SK-N-SH (cell line): ENCODE data around the gene CBFA2T2. TPM values are rescaled to one million over a fixed set of nuclear protein-coding genes. Genes with fewer than 3 reads are reported as not detected.
A peak's percentile ranks its signal among the peaks of the same experiment; 100 is the strongest.

ENCODE experiments used
- CTCF ChIA-PET: fragments of 300-600, 350-600 bp; formaldehyde crosslinking; extraction: SDS; loops from one replicate; lab custom pipeline; 2021; lab: Yijun Ruan, JAX
- POLR2A ChIA-PET: fragments of 350-600 bp; sonication (Branson Sonifier 250); formaldehyde crosslinking; extraction: SDS; loops from one replicate; lab custom pipeline; 2020; ENCODE audit warnings: antibody characterized with exemption, inconsistent platforms; lab: Yijun Ruan, JAX
- DNase-seq: peaks from one replicate; pipeline ENCODE4 v3.0.0; 2012
- H2AFZ ChIP-seq: fragments of 200-600 bp; sonication (generic); 2 replicates; pipeline ENCODE4 v1.8.1; 2016; ENCODE audit warnings: antibody characterized with exemption, mild to moderate bottlenecking, low read depth
- H3F3A ChIP-seq: fragments of 200-600 bp; sonication (generic); replicated peaks from 2 replicates; pipeline ENCODE3; 2016; ENCODE audit warnings: antibody characterized with exemption, mild to moderate bottlenecking; ENCODE audit not compliant: insufficient read depth
- H3K27ac ChIP-seq, 2 experiments: fragments of 200-500 bp in 1 of 2; fragments of 200-600 bp in 1 of 2; sonication (Bioruptor generic) in 1 of 2; sonication (generic), shearing (Covaris generic) in 1 of 2; 2 replicates each; pipeline versions ENCODE4 v1.5.1 to v1.6.1; 2014 to 2016; ENCODE audit warnings: low read depth in 2 of 2, inconsistent platforms in 1 of 2, low read length in 1 of 2, mild to moderate bottlenecking in 1 of 2, mixed read lengths in 1 of 2
- H3K27me3 ChIP-seq: fragments of 200-600 bp; sonication (generic), shearing (Covaris generic); 2 replicates; pipeline ENCODE4 v1.6.1; 2016; ENCODE audit warnings: mixed run types; ENCODE audit not compliant: insufficient read depth
- H3K36me3 ChIP-seq, 2 experiments: fragments of 200-500 bp in 1 of 2; fragments of 200-600 bp in 1 of 2; sonication (Bioruptor generic) in 1 of 2; sonication (generic) in 1 of 2; replicated peaks in 1 of 2; 2 replicates each; pipeline versions ENCODE3 to v1.5.1; 2014 to 2016; ENCODE audit warnings: low read length in 1 of 2, mild to moderate bottlenecking in 1 of 2; ENCODE audit not compliant: insufficient read depth in 2 of 2, control insufficient read depth in 1 of 2
- H3K4me1 ChIP-seq, 2 experiments: fragments of 200-500 bp in 1 of 2; fragments of 200-600 bp in 1 of 2; sonication (Bioruptor generic) in 1 of 2; sonication (generic), shearing (Covaris generic) in 1 of 2; 2 replicates each; pipeline versions ENCODE4 v1.5.1 to v1.6.1; 2014 to 2016; ENCODE audit warnings: low read depth in 1 of 2, low read length in 1 of 2, mixed run types in 1 of 2; ENCODE audit not compliant: insufficient read depth in 2 of 2, control insufficient read depth in 1 of 2
- H3K4me2 ChIP-seq: fragments of 200-600 bp; sonication (generic), shearing (Covaris generic); 2 replicates; pipeline ENCODE4 v1.6.1; 2017; ENCODE audit warnings: mixed run types
- H3K4me3 ChIP-seq, 2 experiments: fragments of 200-500 bp in 1 of 2; fragments of 200-600 bp in 1 of 2; sonication (Bioruptor generic) in 1 of 2; sonication (generic), shearing (Covaris generic) in 1 of 2; 2 replicates each; pipeline versions ENCODE4 v1.5.1 to v1.8.1; 2014 to 2016; ENCODE audit warnings: low read depth in 2 of 2, inconsistent platforms in 1 of 2, low read length in 1 of 2, mild to moderate bottlenecking in 1 of 2, mixed read lengths in 1 of 2, moderate library complexity in 1 of 2
- H3K79me2 ChIP-seq: fragments of 200-600 bp; sonication (generic); 2 replicates; pipeline ENCODE4 v1.8.1; 2017; ENCODE audit warnings: mild to moderate bottlenecking; ENCODE audit not compliant: insufficient read depth
- H3K9ac ChIP-seq: fragments of 200-600 bp; sonication (generic); 2 replicates; pipeline ENCODE4 v1.6.1; 2017; ENCODE audit warnings: mixed run types
- H3K9me2 ChIP-seq: fragments of 200-600 bp; sonication (generic); 2 replicates; pipeline ENCODE4 v1.6.1; 2017; ENCODE audit warnings: mixed run types
- H3K9me3 ChIP-seq: fragments of 200-600 bp; sonication (generic); 2 replicates; pipeline ENCODE4 v1.6.1; 2017; ENCODE audit warnings: mixed run types, mild to moderate bottlenecking, moderate library complexity
- H4K20me1 ChIP-seq: fragments of 200-600 bp; sonication (generic); 2 replicates; pipeline ENCODE4 v1.6.1; 2017; ENCODE audit warnings: mild to moderate bottlenecking, mixed run types; ENCODE audit not compliant: insufficient read depth
- CHD2 ChIP-seq: fragments of 150-350 bp; IDR thresholded peaks from 2 replicates; pipeline ENCODE4 v1.6.1; 2018; ENCODE audit warnings: low read length; ENCODE audit not compliant: partially characterized antibody
- ELF1 ChIP-seq: IDR thresholded peaks from 2 replicates; pipeline ENCODE4 v1.4.0; 2012
- EP300 ChIP-seq, 2 experiments: IDR thresholded peaks; 2 replicates each; pipeline versions ENCODE4 v1.4.0 to v1.6.1; 2012; ENCODE audit warnings: borderline replicate concordance in 1 of 2, low read depth in 1 of 2, low read length in 1 of 2
- FOSL2 ChIP-seq: IDR thresholded peaks from 2 replicates; pipeline ENCODE4 v1.4.0; 2012; ENCODE audit warnings: low read depth, mild to moderate bottlenecking, moderate library complexity, borderline replicate concordance
- FOXJ3 ChIP-seq: sonication (generic); formaldehyde crosslinking; IDR thresholded peaks from 2 replicates; pipeline ENCODE4 v1.5.1; 2020; ENCODE audit warnings: mild to moderate bottlenecking, missing genetic modification reagents
- FOXM1 ChIP-seq: IDR thresholded peaks from 2 replicates; pipeline ENCODE4 v1.4.0; 2012; ENCODE audit warnings: low read depth, mild to moderate bottlenecking
- GABPA ChIP-seq: IDR thresholded peaks from 2 replicates; pipeline ENCODE4 v1.4.0; 2012; ENCODE audit warnings: low read depth, mild to moderate bottlenecking
- JUND ChIP-seq: IDR thresholded peaks from 2 replicates; pipeline ENCODE4 v1.4.0; 2012
- MAX ChIP-seq: IDR thresholded peaks from 2 replicates; pipeline ENCODE4 v1.4.0; 2012; ENCODE audit warnings: low read depth
- MEF2A ChIP-seq: IDR thresholded peaks from 2 replicates; pipeline ENCODE4 v1.4.0; 2012; ENCODE audit warnings: low read depth, borderline replicate concordance
- MXI1 ChIP-seq: IDR thresholded peaks from 2 replicates; pipeline ENCODE4 v1.6.1; 2012; ENCODE audit warnings: mild to moderate bottlenecking, low read depth, low read length, improper control_type of control experiment
- NFIC ChIP-seq: IDR thresholded peaks from 2 replicates; pipeline ENCODE4 v1.4.0; 2012; ENCODE audit warnings: borderline replicate concordance
- NRF1 ChIP-seq: IDR thresholded peaks from 2 replicates; pipeline ENCODE4 v1.6.1; 2012; ENCODE audit warnings: low read depth, mild to moderate bottlenecking, low read length
- RAD21 ChIP-seq: IDR thresholded peaks from 2 replicates; pipeline ENCODE4 v1.6.1; 2012; ENCODE audit warnings: mild to moderate bottlenecking, low read length
- RCOR1 ChIP-seq: fragments of 150-350 bp; IDR thresholded peaks from 2 replicates; pipeline ENCODE4 v1.6.1; 2017; ENCODE audit warnings: antibody characterized with exemption, low read length
- REST ChIP-seq: IDR thresholded peaks from 2 replicates; pipeline ENCODE4 v1.6.1; 2012; ENCODE audit warnings: mild to moderate bottlenecking, low read depth, low read length, moderate library complexity
- RFX5 ChIP-seq: IDR thresholded peaks from 2 replicates; pipeline ENCODE4 v1.6.1; 2012; ENCODE audit warnings: mild to moderate bottlenecking, improper control_type of control experiment, low read length
- SIN3A ChIP-seq: IDR thresholded peaks from 2 replicates; pipeline ENCODE4 v1.6.1; 2012; ENCODE audit warnings: low read depth, mild to moderate bottlenecking, low read length, moderate library complexity, borderline replicate concordance
- TEAD4 ChIP-seq: IDR thresholded peaks from 2 replicates; pipeline ENCODE4 v1.4.0; 2012; ENCODE audit warnings: mild to moderate bottlenecking, borderline replicate concordance; ENCODE audit not compliant: insufficient read depth
- ZBTB33 ChIP-seq: IDR thresholded peaks from 2 replicates; pipeline ENCODE4 v1.4.0; 2012; ENCODE audit warnings: low read depth, borderline replicate concordance
- WGBS: methylation state at CpG from one replicate; pipeline ENCODE4 v1.1.6; 2017; ENCODE audit warnings: low lambda C conversion rate; 5-methylcytosine and 5-hydroxymethylcytosine counted together
- polyA plus RNA-seq, 3 experiments: library from polyadenylated mRNA; depleted of rRNA; stranded (reverse); fragments of >200 nt; gene quantifications; 2 replicates each; pipeline ENCODE4 v1.2.3, GENCODE V29; 2012
- TF ChIP-seq, protein P1 (sequence below): IDR thresholded peaks from 2 replicates; pipeline ENCODE4 v1.4.0; 2012; ENCODE audit warnings: low read depth, borderline replicate concordance
- TF ChIP-seq, protein P2 (sequence below): fragments of 200-600 bp; sonication (generic); IDR thresholded peaks from 2 replicates; pipeline ENCODE4 v1.6.1; 2017; ENCODE audit warnings: antibody characterized with exemption, mild to moderate bottlenecking, moderate library complexity

CBFA2T2 gene
- polyA plus RNA-seq, 1 of the 3 experiments (the other 2 are of a cell fraction), result 11.0 TPM

DNA sequence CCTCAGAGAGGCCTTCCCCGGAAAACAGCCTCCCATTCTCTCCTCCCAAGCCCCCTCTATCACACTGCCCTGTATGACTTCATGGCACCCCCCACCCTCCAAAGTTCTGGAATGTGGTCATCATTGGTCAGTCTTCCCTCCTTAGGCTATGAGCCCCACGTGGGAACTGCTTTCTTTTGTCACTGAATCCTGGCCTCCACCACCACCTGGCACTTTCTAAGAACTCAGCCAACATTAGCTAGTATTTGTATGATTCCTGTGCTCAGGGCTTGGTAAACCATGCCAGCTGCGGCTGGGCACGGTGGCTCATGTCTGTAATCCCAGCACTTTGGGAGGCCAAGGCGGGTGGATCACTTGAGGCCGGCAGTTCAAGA is 204.7 kb downstream of the CBFA2T2 start (continued):
- no peak for TF ChIP-seq ZBTB33

DNA sequence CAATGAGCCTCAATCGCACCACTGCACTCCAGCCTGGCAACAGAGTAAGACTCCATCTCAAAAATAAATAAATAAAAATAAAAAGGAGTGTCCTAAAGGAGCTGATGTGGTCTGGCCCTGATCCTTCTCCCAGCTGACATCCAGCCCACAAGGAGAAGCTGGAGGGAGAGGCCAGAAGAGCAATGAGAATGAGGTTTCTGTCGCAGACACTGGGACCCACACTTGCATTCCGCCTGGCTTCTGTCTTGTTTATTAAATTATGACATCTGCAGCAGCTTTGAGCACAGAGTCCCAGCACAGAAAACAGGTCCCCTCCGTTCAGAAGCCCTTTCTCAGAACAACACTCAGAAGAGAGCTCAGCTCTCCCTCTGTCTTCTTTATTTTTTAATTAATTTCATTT is 206.6 kb downstream of the CBFA2T2 start:
- Histone ChIP-seq H2AFZ (no peak overlapping the region; the same call in 1 of the 2 replicates), H3K4me1 (peaks cover 4 to 21% of the 10 kb centered on the region in 2 experiments; a peak in 3 of 4 replicates), H3K9me2 (no peaks in the 10 kb centered on the region), H3K27ac (peak overlapping the region; percentile 72 to 94; a peak in 2 of 4 replicates), H3K4me3 (no peak overlapping the region), H4K20me1 (no peaks in the 10 kb centered on the region), H3K27me3 (no peaks in the 10 kb centered on the region), H3K36me3 (no peaks in the 10 kb centered on the region), H3F3A (peaks cover 11% of the 10 kb centered on the region), H3K4me2 (no peak overlapping the region), H3K79me2 (no peaks in the 10 kb centered on the region), H3K9me3 (no peaks in the 10 kb centered on the region), H3K9ac (no peak overlapping the region)
- POLR2A ChIA-PET, result interaction anchor here (1.0 to 1.2 kb wide), 5 partner anchors 9 to 36 kb away, joined by 3 to 7 read pairs (median 4); partner anchors contain the start of genes ACTL10, PXMP4 and ZNF341
- CTCF ChIA-PET, result interaction anchor here (0.7 to 1.6 kb wide), 5 partner anchors 10 to 30 kb away, joined by 3 to 15 read pairs (median 4); partner anchors contain the start of genes E2F1 and PXMP4
- 52% methylated on average over 3 of the region's 4 CpGs for WGBS
- DNase-seq, result peak; percentile 81
- no peak for TF ChIP-seq NRF1
- TF ChIP-seq REST, result no peak
- no peak for TF ChIP-seq MAX
- peak; percentile 61 for TF ChIP-seq CHD2
- no peak for TF ChIP-seq JUND
- TF ChIP-seq MXI1, result peak; percentile 72; the same call in 1 of the 2 replicates
- TF ChIP-seq FOXJ3 (CRISPR knock-in tag), result no peak
- no peak for TF ChIP-seq RFX5
- no peak for TF ChIP-seq MEF2A
- TF ChIP-seq ZBTB33, result no peak
- no peak for TF ChIP-seq GABPA
- no peak for TF ChIP-seq SIN3A
- TF ChIP-seq RAD21, result peak; percentile 31
- peak; percentile 46; the same call in 1 of the 2 replicates for TF ChIP-seq RCOR1
- no peak for TF ChIP-seq NFIC
- no peak for TF ChIP-seq TEAD4
- TF ChIP-seq FOXM1, result no peak
- TF ChIP-seq EP300 (IDR thresholded peaks at IDR 0.05; ENCODE audit: borderline replicate concordance in 1 of 2, low read depth in 1 of 2, low read length in 1 of 2), result peak in 1 of 2 experiments; percentile 74; a peak in 2 of 4 replicates
- TF ChIP-seq, protein P1, sequence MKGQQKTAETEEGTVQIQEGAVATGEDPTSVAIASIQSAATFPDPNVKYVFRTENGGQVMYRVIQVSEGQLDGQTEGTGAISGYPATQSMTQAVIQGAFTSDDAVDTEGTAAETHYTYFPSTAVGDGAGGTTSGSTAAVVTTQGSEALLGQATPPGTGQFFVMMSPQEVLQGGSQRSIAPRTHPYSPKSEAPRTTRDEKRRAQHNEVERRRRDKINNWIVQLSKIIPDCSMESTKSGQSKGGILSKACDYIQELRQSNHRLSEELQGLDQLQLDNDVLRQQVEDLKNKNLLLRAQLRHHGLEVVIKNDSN, result no peak
- TF ChIP-seq FOSL2, result no peak
- TF ChIP-seq, protein P2, sequence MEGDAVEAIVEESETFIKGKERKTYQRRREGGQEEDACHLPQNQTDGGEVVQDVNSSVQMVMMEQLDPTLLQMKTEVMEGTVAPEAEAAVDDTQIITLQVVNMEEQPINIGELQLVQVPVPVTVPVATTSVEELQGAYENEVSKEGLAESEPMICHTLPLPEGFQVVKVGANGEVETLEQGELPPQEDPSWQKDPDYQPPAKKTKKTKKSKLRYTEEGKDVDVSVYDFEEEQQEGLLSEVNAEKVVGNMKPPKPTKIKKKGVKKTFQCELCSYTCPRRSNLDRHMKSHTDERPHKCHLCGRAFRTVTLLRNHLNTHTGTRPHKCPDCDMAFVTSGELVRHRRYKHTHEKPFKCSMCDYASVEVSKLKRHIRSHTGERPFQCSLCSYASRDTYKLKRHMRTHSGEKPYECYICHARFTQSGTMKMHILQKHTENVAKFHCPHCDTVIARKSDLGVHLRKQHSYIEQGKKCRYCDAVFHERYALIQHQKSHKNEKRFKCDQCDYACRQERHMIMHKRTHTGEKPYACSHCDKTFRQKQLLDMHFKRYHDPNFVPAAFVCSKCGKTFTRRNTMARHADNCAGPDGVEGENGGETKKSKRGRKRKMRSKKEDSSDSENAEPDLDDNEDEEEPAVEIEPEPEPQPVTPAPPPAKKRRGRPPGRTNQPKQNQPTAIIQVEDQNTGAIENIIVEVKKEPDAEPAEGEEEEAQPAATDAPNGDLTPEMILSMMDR, result no peak
- TF ChIP-seq ELF1, result no peak
